Testis (tissue), 2 donors: Measurements from ENCODE around the gene GPBP1.

Experiments
- POLR2A ChIP-seq: fragments of 450-650 bp; IDR thresholded peaks from one replicate; pipeline ENCODE4 v1.6.1; 2017; ENCODE audit warnings: antibody characterized with exemption, mild to moderate bottlenecking, moderate library complexity
- TF ChIP-seq, protein P1 (sequence below), 3 experiments: fragments of 450-650 bp in 2 of 3; fragments of 200-600 bp in 1 of 3; sonication (generic) in 1 of 3; IDR thresholded peaks; one replicate each; pipeline ENCODE4 v1.5.1; 2016 to 2019; ENCODE audit warnings: antibody characterized with exemption in 3 of 3, mild to moderate bottlenecking in 2 of 3, moderate library complexity in 1 of 3

DNA sequence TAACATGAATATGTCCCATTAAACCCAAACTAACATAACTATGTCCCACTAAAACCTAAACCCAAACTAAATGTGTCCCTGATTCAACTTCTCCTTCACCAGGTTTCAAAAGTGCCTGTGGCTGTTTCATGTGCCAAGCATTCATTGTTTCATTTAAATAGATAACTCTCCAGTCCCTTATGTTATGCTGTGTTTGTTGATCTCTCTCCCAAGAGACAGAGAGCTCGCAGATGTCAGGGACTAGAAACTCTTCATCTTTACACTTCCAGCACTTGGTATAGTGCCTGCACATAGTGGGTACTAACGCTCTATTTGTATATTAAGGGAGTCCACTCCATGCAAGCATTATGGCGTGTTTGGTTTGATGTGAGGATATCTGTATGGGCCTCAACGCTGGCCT lies 118.0 kb downstream of the GPBP1 start:
- TF ChIP-seq, protein P1, sequence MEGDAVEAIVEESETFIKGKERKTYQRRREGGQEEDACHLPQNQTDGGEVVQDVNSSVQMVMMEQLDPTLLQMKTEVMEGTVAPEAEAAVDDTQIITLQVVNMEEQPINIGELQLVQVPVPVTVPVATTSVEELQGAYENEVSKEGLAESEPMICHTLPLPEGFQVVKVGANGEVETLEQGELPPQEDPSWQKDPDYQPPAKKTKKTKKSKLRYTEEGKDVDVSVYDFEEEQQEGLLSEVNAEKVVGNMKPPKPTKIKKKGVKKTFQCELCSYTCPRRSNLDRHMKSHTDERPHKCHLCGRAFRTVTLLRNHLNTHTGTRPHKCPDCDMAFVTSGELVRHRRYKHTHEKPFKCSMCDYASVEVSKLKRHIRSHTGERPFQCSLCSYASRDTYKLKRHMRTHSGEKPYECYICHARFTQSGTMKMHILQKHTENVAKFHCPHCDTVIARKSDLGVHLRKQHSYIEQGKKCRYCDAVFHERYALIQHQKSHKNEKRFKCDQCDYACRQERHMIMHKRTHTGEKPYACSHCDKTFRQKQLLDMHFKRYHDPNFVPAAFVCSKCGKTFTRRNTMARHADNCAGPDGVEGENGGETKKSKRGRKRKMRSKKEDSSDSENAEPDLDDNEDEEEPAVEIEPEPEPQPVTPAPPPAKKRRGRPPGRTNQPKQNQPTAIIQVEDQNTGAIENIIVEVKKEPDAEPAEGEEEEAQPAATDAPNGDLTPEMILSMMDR (IDR thresholded peaks at IDR 0.05), result no peak
- TF ChIP-seq POLR2A, result no peak
